GM23338 (cell line): ENCODE data around the gene HSF4.

ENCODE experiments used
- CTCF ChIP-seq, 2 experiments: fragments of 200-600 bp in 1 of 2; sonication (generic) in 1 of 2; conservative IDR thresholded peaks; 2 replicates each; pipeline versions ENCODE4 v1.5.1 to v1.6.1; 2016 to 2017; ENCODE audit warnings: antibody characterized with exemption in 2 of 2, low read depth in 2 of 2, mild to moderate bottlenecking in 2 of 2, moderate library complexity in 1 of 2
- EZH2 ChIP-seq: fragments of 200-600 bp; sonication (generic); IDR thresholded peaks from one replicate; pipeline ENCODE4 v1.8.0; 2017; ENCODE audit warnings: antibody characterized with exemption, mild to moderate bottlenecking, low read depth; ENCODE audit not compliant: unreplicated experiment
- EZH2phosphoT487 ChIP-seq: fragments of 200-600 bp; sonication (generic); IDR thresholded peaks from one replicate; pipeline ENCODE4 v1.8.1; 2018; ENCODE audit warnings: antibody characterized with exemption; ENCODE audit not compliant: unreplicated experiment
- JUNB ChIP-seq: IDR thresholded peaks from one replicate; pipeline ENCODE4 v1.6.1; 2016; ENCODE audit warnings: antibody characterized with exemption; ENCODE audit not compliant: unreplicated experiment
- NANOG ChIP-seq: IDR thresholded peaks from 2 replicates; pipeline ENCODE4 v1.6.1; 2016; ENCODE audit warnings: antibody characterized with exemption, borderline replicate concordance
- POLR2AphosphoS5 ChIP-seq: IDR thresholded peaks from 2 replicates; pipeline ENCODE4 v1.6.1; 2016; ENCODE audit warnings: antibody characterized with exemption, low read depth
- REST ChIP-seq: IDR thresholded peaks from one replicate; pipeline ENCODE4 v1.6.1; 2018; ENCODE audit warnings: antibody characterized with exemption; ENCODE audit not compliant: unreplicated experiment

GRCh38 chr16:67211674-67212073 lies 47.1 kb downstream of the HSF4 start:
- no peak for TF ChIP-seq CTCF (conservative IDR thresholded peaks at IDR 0.05; ENCODE audit: low read depth in 2 of 2)
- no peak for TF ChIP-seq POLR2AphosphoS5
- no peak for TF ChIP-seq EZH2phosphoT487
- no peak for TF ChIP-seq REST
- TF ChIP-seq JUNB: no peak
- TF ChIP-seq EZH2: no peak
- TF ChIP-seq NANOG: no peak
